Transverse colon (tissue), 4 donors: ENCODE data around the gene RNASE1.

Experiments
- EP300 ChIP-seq: sonication (generic); formaldehyde crosslinking; IDR thresholded peaks from one replicate; pipeline ENCODE4 v1.6.1; 2017; ENCODE audit warnings: antibody characterized with exemption, low read depth
- POLR2A ChIP-seq: fragments of 450-650 bp; IDR thresholded peaks from one replicate; pipeline ENCODE4 v1.6.1; 2016; ENCODE audit warnings: antibody characterized with exemption, mild to moderate bottlenecking, moderate library complexity
- POLR2AphosphoS5 ChIP-seq, 3 donors: sonication (generic); formaldehyde crosslinking; IDR thresholded peaks; one replicate each; pipeline ENCODE4 v1.6.1; 2016; ENCODE audit warnings: antibody characterized with exemption in 3 of 3
- TF ChIP-seq, protein P1 (sequence below), 5 experiments: fragments of 200-600 bp in 3 of 5; fragments of 450-650 bp in 2 of 5; sonication (generic) in 3 of 5; IDR thresholded peaks; 1 replicate in 2 of 5; 2 replicates in 3 of 5; pipeline ENCODE4 v1.5.1; 2016 to 2017; ENCODE audit warnings: antibody characterized with exemption in 5 of 5, inconsistent platforms in 3 of 5, mild to moderate bottlenecking in 2 of 5, moderate library complexity in 1 of 5

DNA sequence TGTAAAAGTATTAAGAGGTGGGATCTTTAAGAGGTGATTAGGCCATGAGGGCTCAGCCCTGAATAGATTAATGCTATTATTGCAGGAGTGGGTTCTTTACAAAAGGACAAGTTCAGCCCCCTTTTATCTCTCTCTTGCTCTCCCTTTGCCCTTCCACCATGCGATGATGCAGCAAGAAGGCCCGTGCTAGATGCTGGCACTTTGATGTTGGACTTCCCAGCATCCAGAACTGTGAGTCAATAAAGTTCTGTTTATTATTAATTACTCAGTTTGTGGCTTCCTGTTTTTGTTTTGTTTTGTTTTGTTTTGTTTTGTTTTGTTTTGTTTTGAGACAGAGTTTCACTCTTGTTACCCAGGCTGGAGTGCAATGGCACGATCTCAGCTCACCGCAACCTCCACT, 10.1 kb downstream of the RNASE1 start:
- TF ChIP-seq, protein P1, sequence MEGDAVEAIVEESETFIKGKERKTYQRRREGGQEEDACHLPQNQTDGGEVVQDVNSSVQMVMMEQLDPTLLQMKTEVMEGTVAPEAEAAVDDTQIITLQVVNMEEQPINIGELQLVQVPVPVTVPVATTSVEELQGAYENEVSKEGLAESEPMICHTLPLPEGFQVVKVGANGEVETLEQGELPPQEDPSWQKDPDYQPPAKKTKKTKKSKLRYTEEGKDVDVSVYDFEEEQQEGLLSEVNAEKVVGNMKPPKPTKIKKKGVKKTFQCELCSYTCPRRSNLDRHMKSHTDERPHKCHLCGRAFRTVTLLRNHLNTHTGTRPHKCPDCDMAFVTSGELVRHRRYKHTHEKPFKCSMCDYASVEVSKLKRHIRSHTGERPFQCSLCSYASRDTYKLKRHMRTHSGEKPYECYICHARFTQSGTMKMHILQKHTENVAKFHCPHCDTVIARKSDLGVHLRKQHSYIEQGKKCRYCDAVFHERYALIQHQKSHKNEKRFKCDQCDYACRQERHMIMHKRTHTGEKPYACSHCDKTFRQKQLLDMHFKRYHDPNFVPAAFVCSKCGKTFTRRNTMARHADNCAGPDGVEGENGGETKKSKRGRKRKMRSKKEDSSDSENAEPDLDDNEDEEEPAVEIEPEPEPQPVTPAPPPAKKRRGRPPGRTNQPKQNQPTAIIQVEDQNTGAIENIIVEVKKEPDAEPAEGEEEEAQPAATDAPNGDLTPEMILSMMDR (IDR thresholded peaks at IDR 0.05): no peak
- TF ChIP-seq POLR2A: no peak
- TF ChIP-seq POLR2AphosphoS5 (IDR thresholded peaks at IDR 0.05): no peak
- TF ChIP-seq EP300: no peak
